HG03066 (cell line): ENCODE measurements around the gene LMOD3.

Experiments used
- ATAC-seq: cut with Tn5 transposase; IDR thresholded peaks from one replicate; pipeline ENCODE4 v1.9.1; 2021; ENCODE audit warnings: low read depth; ENCODE audit not compliant: unreplicated experiment

Gene LMOD3

DNA sequence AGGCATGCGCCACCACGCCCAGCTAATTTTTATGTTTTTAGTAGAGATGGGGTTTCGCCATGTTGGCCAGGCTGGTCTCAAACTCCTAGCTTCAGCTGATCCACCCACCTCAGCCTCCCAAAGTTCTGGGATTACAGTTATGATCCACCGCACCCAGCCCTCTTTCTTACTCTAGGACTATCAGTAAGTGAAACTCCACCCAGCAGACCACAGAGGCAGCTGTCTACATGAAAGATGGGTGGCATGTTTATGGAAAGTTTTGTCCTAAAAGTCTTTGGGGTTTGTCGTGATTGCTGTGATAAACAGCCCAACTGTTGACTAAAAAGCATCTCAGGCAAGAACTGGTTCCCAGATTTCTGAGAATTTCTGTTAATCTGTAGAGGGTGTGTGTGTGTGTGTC lies 26.8 kb downstream of the LMOD3 start:
- ATAC-seq: no peak

DNA sequence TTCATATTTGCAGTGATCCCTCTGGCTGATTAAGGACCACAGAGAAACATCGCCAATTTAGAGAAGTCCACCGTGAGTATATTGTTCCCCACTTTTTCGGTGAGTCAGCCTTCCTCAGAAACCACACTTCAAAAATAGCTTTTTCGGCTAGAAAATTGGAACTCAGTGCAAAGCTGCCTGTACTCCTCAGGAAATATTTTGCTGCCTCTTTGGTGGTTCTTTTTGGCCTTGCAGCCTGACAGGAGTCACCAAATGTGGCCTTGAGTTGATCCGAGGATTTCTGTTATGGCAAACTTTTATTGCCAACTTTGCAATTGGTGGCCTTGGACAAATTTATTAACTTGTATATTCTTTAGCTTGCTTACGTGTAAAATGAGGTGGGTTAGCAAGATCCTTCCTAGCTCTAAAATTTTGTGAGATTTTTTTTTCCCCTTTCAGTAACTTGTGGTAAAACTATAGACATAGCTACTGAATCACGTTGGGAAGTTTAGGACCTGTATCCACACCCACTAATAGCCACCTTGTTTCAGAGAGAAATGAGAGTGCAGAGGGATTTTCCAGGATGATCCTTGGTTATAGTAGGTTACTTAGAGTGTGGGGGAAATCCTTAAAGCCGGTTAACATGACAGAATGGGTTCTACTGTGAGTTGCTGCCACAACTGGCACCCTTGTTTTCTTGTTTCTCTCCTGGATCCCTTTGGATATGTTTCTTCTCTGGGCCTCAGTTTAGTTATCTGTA lies 27.8 kb downstream of the LMOD3 start:
- ATAC-seq: no peak

DNA sequence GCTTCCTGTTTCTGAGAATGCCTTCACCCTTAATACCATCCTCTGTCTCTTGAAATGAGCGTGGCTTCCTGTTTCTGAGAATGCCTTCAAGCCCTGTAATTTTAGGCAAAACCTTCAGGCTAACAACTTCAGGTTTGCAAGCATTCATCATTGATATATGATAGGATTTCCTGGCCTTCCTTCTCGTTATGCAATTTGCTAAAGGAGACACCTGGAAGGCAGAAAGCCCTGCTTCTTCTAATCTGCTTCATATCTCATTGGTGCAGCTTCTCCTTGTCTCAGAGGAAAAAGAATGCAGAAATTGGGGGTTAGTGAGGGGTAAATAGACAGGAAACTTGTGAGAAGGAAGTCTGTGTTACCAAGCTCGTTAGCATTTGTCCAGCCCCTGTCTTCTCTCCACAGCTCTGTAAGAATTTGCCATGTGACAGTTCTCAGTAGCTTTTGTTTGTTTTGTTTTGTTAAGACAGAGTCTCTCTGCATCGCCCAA lies 30.3 kb downstream of the LMOD3 start:
- peak; percentile 66 for ATAC-seq

DNA sequence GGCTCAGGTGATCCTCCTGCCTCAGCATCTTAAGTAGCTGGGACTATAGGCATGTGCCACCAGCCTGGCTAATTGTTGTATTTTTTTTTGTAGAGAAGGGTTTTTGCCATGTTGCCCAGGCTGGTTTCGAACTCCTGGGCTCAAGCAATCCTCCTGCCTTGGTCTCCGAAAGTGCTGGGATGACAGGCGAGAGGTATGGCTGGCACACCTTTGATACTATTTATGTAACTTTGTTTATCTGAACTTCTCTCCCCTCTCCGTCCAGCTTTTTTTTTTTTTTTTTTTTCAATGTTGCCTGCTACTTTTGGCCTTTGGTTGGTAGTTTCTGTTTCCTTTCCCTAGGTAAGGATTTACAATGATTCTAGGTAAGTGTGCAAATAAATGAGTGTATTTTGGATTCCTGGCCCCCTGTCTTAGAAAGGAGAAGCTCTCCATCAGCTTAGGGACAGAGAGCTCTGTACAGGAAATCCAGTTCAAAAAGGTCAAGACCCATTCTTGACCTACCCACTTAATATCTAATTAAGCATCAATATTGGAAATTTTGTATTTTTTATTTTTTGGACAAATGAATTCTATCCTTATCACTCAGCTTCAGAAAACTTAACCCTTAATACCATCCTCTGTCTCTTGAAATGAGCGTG lies 30.9 kb downstream of the LMOD3 start:
- ATAC-seq: peak; percentile 1

DNA sequence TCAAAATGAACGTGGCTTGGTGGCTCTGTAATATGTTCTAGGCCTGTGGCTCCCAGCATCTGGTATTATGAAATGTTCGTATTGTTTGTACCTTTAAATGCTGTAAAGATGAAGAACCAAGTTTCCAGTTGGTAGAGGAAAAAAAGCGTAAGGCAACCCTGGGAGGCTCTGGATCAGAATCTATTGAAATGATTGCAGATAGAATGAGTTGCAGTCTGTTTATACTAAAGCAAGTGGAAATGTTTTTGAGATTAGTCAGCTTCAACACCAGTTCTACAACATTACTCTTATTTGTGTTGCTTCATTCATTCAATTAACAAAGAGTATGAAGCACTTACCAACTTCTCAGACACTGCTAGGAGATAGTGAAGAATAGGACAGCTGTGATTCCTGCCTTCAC lies 32.4 kb downstream of the LMOD3 start:
- ATAC-seq: no peak

DNA sequence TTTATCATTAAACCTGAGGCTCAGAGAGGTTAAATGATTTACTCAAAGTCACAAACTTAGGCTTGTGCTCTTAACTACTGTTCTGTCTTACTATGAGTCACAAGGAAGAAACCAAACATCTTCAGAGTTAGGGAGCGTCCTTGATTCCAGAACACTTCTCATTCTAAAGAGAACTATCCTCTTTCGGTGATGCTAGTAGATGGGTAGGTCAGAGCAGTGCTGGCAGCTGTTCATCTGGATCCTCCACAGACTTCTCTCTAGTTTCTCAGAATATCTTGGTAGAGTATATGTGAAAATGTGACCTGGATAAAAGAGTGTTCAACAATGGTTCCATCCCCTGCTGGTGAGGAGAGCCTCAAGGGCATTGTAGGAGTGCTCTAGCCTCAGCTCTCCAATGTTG lies 34.3 kb downstream of the LMOD3 start:
- no peak for ATAC-seq

DNA sequence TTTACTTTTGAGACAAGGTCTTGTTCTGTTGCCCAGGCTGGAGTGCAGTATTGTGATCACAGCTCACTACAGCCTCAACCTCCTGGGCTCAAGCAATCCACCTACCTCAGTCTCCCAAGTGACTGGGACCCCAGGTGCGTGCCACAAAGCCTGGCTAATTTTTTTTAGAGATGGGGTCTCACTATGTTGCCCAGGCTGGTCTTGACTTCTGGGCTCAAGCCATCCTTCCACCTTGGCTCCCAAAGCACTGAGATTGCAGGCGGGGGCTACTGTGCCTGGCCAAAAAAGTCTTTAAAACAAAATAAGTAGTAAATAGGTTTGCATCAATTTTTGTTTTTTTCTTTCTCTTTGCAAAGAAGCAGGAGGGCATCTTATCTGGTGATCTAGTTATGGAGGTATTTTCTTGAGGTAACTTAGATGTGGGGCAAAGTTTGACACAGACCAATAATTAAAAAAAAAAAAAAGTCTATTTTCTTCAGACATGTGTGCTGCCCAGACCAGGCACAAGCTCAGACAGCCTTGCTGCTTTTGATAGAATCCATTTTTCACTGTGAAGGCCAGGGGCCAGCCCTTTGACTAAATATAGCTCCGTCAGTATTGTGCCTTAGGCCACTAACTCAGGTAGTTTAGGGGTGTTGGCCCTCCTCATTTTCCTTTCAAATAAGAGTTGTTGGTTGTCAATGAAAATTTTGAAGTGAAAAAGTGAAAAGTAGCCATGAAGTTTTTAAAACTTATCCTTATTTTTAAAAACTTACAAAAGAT lies 35.2 kb downstream of the LMOD3 start:
- ATAC-seq: no peak

DNA sequence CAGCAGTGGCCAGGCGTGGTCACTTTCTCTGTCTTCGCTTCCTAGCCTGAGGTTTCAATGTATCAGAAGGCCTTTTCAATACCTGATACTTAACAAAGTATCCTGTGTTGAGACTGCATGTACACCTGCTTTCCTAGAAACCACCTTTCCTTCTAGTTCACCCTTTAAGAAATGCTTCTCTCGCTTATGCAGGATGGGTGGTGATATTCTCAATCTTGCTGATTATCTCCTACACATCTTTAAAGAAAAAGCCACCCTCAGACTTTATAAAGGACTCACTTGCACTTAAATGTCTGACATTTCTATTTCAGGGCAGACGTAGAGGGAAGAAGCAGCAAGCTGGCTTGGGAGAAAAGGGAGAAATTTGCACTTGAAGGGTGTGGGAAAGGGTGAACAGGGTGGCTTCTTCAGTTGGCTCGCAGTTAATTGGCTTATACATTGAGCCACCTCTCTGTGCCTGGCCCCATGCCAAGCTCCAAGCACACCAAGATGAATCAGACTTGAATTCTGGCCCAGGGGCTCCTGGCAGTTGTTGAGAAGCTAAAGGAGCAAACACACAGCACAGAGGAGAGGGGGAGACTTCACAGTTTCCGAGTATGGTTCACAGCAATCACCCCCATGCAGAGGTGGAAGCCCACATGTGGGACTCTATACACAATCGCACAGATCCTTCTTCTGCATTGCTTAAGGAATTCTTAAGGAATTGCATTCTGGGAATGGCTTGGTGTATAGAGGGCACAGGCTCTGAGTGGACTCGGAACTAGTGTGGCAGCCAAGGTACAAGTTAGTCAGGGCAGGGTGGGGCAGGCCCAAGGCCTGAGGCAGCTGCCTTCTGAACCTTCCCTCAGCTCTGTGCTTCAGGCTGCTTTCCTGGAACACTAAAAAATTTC lies 36.3 kb downstream of the LMOD3 start:
- no peak for ATAC-seq

DNA sequence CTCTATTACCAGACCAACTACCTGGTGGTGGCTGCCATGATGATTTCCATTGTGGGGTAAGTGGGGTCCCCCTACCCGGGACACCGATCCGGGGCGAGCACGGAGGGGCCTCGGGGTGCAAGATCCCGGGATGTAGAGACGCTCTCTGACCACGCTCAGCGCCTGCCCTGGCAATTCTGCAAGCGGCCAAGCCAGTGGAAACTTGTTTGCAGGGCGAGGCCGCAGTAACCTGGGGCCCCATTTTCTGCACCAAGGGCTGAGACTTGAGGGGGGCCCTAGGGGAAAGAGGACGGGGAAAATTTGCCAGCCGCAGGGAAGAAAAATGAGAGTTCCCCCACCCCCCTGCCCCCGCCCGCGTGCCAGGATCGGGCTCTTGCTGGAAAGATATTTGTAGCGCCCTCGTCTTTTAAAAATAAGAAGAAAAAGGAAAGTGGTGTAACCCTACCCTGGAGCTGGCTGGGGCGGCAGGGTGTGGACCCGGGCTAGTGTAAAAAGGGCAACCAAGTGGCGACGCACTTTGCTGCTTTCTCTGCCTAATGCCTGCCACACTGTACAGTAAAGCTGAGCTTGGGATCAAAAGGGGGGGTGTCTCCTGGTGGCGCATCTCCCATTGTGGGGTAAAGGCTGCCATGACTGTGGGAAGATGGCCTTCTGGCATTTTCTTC lies 37.1 kb downstream of the LMOD3 start:
- ATAC-seq: no peak

DNA sequence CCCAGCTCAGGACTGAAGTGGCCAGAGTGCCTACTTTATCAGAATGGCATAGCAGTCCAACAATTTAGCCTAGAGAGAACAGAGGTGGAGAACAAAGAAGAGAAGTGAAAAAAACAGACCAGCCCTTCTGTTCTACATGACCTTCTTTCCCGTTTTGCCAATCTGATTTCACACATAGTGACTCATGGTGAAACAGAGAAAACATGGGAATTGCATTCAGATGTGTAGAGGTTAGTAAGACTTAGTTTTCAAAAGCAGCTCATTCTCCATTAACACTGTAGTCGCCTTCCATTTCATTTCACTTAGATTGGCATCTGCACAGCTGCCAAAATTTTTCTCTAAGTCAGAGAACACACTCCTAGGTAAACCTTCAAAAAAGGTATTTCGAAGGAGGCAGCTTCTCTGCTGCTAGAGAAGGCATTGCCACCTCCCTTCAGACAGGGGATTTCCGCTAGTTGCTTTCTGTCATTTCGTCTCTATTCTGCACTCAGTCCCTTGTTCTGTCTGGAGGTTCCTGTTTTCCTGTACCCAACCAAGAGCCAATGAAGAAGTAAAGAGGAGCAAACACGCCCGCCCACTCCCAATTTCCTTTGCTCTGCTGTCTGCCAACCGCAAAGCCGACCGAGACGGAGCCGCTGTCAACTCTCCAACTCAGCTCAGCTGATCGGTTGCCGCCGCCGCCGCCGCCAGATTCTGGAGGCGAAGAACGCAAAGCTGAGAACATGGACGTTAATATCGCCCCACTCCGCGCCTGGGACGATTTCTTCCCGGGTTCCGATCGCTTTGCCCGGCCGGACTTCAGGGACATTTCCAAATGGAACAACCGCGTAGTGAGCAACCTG lies 37.8 kb downstream of the LMOD3 start, which contains the start of gene ARL6IP5:
Gene ARL6IP5 (plus strand): TSS at position 612 of the 842 bp plus-strand sequence. CDS start 111 bp downstream, at position 723.
- peak; percentile 44 for ATAC-seq

DNA sequence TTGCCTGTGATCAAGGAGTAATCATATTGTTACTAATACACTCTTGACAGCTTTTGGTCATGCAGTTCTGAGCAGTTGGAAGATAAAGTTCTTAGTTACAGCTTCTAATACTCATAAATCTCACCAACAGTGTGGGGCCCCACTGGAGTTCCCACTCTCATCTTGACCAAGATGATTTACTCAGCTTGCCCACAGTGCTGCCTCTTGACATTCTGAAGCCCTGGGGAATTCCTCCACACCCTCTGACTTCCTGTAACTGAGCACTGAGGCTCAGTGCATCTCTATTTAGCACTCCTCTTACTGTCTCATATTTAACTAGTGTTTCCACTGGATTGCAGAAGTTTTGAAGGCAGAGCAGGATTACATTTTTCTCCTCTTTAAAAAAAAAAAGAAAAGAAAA lies 39.6 kb downstream of the LMOD3 start:
- peak; percentile 46 for ATAC-seq

DNA sequence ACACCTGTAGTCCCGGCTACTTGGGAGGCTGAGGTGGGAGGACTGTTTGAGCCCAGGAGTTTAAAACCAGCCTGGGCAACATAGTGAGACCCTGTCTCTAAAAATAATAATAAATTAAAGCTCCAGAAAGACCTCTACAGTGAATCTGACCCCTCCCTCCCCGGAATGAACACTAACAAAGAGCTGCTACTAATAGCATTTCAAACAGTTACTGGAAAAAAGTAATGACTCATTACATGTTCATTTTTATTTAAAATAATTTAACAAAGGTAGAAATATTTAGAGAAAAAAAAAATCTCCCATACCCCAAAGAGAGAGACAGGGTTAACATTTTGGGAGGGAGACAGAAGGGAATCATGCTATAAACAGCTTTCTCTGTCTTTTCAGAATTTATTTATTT lies 40.0 kb downstream of the LMOD3 start:
- no peak for ATAC-seq

DNA sequence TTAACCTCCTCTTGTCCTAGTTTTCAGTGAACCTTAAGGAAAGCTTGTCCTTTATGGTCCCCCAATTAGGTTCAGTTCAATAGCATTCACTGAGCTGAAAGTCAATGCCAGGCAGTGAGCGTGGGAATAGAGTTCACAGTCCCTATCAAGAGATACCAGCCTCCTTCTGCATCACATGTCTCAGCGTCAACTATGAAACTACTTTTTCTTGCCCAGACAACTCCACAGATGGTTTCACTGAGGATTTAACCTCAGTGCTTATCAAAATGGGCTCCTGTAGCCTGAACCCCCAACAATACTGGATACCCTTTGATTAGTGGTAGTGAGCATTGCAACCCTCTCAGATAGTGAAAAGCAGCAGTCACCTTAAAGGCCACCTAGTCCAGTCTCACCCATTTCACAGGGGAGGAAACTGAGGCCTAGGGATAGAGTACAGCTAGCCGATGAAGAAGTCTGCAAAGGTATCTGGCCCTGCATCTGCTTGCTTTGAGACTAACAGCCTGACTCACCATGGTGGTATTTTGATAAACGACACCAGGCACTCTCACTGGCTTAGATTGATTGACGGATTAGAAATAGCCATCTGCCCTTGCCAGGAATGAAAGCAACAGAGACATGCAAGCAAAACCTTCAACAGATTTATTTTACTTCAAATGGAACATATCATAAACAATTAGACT lies 40.7 kb downstream of the LMOD3 start:
- ATAC-seq: no peak

DNA sequence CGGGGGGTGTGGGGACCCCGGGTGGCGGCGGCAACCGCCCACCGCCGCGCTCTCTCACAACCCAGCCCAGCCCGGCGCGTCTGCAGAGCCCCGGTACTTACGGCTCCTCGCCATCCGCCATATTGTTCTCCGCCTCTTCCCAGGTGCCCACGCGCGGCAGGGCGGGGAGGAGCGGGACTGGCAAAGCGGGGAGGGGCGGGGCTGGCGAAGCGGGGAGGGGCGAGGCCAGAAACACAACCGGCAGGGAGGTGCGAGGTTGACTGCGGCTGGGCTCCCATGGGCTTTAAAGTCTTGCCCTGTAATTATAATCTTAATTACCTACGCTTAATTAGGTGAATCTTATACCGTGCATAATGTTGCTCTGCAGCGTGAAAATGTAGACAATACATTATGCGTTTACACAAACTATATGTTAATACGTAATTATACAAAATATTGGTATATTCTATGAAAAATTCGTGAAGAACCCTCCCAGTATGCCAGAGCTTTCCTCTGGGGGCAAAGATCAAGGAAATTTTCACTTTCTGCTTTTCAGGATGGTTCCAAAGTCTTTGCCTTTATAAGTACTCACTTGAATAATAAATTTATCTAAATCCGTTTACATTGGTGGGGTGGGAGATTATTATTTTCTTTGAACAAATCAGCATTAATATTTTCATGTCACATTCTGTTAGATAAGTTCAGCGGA lies 42.0 kb downstream of the LMOD3 start, which contains the start of gene UBA3:
Gene UBA3 (minus strand): TSS at position 133 of the 688 bp plus-strand sequence. CDS start 12 bp downstream, at position 121.
- peak; percentile 39 for ATAC-seq

DNA sequence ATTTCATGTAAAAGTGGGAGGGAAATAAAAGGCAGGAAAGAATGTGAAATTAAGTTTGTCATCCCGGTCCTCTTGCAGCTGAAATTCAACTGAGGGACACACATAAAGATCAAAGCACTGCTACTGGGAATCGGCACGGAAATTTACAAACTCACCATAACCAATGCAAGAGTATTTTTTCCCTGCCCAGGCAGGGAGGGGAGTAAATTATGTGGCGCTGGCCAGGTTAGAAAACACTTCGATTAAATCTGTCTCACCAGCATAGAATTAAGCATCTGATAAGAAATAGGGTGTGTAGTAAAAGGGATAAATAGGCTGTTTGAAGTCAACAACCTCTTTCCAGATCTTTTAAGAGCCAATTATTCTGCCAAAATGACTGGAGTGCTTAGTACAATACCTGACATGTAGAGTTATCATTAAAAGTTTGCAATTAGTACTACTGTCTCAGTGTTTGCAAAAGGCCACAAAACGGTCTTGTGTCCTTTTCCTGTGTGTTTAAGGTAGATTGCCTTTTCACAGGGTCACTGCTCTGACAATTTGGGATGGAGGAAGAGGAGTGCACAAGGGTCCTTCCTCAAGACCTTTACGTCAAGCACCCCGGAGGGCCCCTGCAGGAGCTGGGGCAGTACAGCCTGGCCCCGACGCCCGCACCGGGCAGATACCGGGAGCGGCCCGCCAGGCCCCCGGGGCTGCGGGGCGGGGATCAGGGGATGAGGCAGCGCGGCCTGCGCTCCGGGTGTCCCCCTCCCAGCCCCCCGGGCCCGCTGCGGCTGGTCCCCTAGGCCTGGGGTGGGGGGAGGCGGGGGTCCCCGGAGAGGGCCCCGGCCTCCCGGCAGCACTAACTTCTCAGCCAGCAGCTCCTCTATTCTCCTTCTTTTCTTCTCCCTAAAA lies 42.9 kb downstream of the LMOD3 start:
- no peak for ATAC-seq

DNA sequence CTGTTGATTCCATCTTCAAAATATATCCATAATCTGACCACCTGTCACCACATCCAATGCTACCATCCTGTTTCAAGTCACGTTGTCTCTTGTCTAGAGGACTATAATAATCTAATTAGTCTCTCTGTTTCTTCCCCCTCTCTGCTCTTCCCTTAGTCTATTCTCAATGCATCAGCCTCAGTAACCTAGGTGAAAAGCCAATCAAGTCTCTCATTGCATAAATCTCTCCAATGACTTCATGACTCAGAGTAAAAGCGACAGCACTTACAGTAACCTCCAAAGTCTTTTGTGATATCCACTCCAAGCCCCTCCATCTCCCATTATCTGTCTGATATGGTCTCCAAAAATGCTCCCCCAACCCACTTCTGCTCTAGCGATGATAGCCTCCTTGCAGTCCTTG lies 49.5 kb downstream of the LMOD3 start:
- ATAC-seq: no peak

DNA sequence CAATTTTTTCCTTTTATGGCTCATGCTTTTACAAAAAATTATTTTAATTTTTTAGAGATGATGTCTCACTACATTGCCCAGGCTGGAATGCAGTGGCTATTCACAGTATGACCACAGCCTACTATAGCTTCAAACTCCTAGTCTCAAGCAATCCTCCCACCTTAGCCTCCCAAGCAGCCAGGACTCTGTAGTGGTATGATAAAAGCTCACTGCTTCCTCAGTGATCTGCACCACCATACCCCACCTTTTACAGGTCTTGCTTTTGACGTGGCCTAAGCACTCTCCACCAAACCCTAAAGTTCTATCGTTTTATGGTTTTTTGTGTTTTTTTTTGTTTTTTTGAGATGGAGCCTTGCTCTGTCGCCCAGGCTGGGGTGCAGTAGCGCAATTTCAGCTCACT lies 56.3 kb downstream of the LMOD3 start:
- no peak for ATAC-seq
